Suppressor macrophage treated with lipopolysaccharide for 4 hours (primary cell): ENCODE measurements around the gene IL18RAP.

Source experiments
- DNase-seq: peaks from one replicate; pipeline ENCODE4 v3.0.0-alpha.2; 2020

The IL18RAP gene, protein sequence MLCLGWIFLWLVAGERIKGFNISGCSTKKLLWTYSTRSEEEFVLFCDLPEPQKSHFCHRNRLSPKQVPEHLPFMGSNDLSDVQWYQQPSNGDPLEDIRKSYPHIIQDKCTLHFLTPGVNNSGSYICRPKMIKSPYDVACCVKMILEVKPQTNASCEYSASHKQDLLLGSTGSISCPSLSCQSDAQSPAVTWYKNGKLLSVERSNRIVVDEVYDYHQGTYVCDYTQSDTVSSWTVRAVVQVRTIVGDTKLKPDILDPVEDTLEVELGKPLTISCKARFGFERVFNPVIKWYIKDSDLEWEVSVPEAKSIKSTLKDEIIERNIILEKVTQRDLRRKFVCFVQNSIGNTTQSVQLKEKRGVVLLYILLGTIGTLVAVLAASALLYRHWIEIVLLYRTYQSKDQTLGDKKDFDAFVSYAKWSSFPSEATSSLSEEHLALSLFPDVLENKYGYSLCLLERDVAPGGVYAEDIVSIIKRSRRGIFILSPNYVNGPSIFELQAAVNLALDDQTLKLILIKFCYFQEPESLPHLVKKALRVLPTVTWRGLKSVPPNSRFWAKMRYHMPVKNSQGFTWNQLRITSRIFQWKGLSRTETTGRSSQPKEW

GRCh38 chr2:102422910-102423309 is at the start of gene IL18RAP:
TSS of gene IL18RAP (plus strand) at chr2:102423160. CDS start at chr2:102423278, 118 bp downstream.
- DNase-seq, result peak; percentile 27

- DNase-seq, result no peak
Measured at GRCh38 chr2:102376052-102376591, 46.8 kb upstream of the IL18RAP start.

DNA sequence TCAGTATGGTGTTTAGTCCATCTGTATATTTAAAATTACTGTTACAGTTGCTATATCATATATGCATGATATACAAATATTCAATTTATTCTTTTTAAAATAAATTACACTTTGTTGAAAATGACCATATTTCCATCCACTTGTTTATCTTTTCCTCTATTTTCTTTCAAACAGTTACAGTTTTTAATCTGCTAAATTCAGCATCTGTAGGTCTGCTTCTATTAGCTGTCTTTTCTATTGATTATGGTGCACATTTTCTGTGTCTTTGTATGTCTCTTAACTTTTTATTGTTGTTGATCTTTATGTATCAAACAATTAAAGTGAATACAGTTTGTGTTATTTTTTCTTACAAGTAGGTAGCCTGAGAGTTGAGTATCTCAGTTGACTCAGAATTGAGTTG is 39.2 kb upstream of the IL18RAP start:
- DNase-seq, result no peak

GRCh38 chr2:102385522-102385921 is 37.4 kb upstream of the IL18RAP start:
- no peak for DNase-seq

DNA sequence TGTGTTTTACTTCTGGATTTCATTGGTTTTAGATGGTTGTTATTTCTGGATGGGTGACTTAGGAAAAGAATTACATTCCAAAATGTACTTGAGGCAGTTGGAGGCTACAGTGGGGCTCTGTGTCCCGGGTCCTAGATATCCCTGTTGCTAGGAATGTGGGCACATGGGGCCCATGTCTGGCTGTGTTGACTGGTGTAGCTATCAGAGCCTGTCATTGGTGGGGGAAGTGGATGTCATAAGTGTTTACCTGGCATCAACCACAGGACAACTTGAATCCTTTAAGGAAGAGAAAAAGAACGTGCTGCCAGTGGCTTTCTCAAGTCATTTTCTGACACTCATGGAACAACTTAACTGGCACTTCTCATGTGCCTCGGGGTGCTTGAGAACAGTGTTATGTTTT is 37.0 kb upstream of the IL18RAP start:
- DNase-seq, result no peak

DNA sequence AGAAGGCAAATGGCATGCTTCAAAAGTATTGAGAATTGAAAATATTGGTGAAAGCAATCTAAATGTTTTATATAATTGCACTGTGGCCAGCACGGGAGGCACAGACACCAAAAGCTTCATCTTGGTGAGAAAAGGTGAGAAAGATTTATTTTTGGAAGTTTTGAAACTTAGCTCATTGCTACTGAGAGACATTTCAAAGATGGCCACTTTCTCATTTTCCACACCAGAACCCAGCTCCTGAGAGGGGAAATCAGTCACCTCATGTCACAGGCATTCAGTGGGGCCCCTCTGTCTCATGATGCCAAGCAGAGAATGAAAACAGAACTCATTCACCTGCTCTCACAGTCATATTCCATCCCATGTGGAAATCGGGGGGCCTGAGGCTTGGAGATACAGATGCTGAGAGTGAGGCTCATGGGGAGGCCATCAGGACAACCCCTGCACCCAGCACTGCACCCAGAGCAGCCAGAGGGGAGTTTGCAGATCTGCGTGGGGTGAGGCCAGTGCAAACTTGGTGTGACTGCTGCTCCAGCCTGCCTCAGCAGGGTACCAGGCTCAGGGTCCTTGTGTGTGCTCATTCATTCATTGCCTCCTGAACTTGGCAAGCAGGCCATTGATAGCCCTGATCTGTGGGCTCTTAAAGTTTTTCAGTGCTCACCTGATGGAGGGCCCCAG is 36.0 kb upstream of the IL18RAP start:
- DNase-seq, result no peak

- DNase-seq, result no peak
Measured at GRCh38 chr2:102387763-102388546, 35.0 kb upstream of the IL18RAP start.

DNA sequence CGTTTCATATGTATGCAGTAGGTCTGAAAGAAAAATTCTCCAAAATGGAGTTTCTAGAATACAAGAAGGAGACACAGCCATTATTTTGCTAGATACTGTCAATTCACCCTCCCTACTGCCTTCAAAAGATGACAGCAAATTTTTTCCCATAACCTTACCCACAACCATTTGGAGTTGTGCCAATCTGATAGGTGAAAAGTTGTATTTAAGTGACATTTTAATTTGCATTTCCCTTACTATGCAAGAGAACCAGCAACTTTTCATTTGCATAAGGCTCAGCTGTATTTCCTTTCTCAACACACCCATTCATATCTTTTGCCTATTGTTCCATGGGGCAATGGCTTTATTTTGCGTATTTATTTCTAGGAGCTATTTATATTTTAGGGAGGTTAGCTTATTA is 31.4 kb upstream of the IL18RAP start:
- DNase-seq, result no peak

DNA sequence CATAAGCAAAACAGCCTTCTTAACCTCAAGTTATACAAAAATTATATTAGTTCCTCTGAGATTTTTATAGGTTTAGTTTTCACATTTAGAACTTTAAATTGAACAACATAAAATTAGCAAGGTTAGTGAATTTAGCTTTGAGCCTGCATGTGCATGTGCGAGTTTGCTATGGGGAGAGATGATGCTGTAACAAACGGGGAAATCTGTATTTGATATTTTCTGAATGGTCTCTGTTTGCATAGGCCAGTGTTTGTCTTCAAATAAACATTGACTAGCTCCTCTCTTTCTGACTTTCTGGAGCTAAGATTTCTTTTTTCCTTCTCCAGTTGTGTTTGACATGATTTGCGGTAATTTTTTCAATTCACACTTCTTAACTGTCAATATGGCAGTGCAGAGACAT is 30.9 kb upstream of the IL18RAP start:
- no peak for DNase-seq

GRCh38 chr2:102392942-102393341 is 30.0 kb upstream of the IL18RAP start:
- no peak for DNase-seq

DNA sequence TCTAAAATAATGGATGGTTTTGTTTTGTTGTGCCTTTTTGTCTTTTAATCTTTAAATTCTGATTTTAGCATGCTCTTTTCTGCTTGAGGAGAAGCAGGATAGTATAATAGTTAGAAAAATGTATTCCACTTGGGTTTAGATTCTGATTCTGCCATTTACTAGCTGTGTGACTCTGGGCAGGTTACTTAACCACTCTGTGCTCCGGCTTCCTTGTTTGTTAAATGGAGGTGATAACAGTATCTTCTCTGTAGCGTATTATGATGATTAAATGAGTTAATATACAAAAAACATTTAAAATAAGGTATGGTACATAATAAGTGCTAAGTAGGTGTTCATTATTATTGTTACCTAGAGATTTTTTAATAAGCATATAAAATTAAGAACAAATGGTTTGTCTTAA is 26.9 kb upstream of the IL18RAP start:
- DNase-seq, result no peak

DNA sequence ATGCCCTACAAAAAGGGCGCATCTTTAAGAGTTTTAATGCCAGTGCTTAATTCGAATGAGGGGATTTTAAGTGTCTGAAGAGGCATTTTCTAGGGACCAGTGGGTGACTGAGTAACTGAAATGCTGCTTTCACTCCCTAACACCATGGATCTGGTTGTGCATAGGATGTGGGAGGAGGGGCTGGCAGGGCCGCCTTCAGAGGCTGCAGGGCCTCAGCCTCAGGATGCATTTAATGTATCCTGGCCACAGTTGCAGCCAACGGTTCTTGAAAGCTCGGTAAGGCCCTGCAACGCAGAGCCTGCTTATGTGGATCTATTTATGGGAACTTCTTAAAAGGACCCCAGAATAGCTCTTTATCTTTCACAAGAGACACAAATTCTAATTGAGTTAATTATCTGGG is 25.8 kb upstream of the IL18RAP start:
- DNase-seq, result no peak

GRCh38 chr2:102399499-102400141 is 23.3 kb upstream of the IL18RAP start:
- no peak for DNase-seq

DNA sequence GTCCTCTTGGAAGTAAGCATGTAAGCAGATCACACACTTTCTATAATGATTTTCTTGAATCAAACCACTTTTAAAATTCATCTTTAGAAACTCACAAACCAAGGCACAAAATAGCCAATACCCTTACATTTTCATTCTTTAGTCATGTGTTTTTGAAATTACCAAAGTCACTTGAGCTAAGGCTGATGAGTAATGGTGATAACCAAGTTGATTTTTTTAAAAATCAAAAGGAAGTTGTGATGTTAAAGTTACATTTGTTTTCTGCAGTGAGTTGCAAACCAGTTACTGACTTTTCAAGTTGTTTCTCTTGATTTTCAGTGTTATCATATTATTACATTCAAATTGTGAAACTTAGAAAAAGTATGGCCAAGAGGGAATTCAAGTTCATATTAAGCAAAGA is 21.5 kb upstream of the IL18RAP start:
- DNase-seq, result peak; percentile 35

- no peak for DNase-seq
Measured at GRCh38 chr2:102401865-102402264, 21.1 kb upstream of the IL18RAP start.

GRCh38 chr2:102410952-102411351 is 12.0 kb upstream of the IL18RAP start:
- no peak for DNase-seq

DNA sequence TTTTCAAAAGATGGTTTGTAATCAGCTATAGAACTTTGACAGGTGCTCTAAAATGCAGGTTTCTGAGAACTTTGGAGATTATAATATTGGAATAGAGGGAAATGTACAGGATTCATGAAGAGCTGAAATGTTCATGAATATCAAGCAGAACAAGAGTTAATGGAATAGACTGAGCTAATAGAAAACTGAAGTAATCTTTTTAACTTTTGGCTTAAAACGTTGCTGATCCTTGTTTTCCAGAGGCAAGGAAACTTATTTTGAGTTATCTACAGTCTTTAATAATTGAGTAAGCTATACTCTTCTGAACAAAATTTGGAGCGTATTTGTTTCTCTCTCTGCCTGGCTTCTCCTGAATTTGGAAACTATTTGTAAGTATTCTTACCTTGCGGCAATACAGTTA is 10.8 kb upstream of the IL18RAP start:
- DNase-seq, result no peak

DNA sequence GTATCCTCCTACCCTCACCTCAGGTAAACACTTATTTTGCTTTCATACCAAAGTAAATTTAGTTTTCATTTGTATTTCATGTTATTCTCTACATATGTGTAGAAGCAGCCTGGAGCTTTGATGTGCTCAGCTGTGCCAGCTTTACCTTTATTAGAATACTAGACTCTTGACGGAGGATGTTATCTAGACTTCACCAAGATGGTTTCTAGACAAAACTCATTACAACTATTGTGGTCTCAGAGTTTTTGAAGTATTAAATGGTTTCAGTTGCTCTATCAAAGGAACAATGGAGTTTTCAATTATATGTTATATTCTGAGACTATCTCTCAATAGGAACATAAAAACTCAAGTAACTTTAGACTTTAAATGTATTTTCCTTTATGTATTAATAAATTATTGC is 5.0 kb upstream of the IL18RAP start:
- DNase-seq, result no peak

GRCh38 chr2:102418421-102418961 is 4.5 kb upstream of the IL18RAP start:
- peak; percentile 65 for DNase-seq

GRCh38 chr2:102420290-102420689 is 2.7 kb upstream of the IL18RAP start:
- no peak for DNase-seq

DNA sequence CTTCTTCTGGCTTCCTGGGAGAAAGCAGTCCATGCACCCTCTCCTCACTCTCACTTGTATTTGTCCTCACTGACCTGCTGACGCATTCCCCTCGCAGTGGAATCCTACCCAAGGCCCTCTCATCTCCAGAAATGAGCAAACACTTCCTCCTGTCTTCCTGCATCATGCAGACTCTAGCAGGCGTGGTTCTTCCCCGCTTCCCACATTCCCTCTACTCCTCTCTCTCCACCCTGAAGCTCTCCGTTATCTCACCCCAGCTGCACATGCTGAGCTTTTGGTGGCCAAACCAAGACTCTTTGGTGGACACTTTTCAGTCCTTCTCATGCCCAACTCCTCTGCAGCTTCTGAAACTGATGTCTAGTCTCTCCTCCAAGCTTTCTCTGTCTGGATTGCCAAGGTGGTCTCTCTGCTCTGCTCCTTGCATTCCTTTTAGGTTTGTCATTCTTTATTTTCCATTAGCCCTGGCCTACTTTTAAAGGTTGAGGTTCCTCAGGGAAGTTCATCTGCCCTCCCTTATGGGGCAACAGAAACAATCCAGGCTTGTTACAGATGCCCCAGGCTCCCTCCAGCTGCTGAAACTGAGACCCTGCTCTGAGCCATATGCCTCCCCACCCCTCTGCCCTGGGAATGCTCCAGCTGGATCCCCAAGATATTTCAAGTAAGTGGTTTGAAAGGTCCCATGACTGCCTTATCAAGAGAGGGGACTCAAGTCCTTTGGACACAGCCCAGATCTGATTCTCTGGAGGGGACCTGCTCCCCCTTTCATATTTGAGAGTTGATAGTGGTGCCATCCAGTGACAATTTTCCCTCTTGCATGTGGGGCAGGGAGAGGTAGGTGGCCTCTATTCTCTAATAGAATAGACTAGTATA is 835 bp upstream of the IL18RAP start:
- no peak for DNase-seq
